Uterus (tissue), 2 donors: ENCODE results near the gene NES.

Experiments
- POLR2A ChIP-seq, 2 donors: fragments of 450-650 bp; IDR thresholded peaks; one replicate each; pipeline ENCODE4 v1.6.1; 2016; ENCODE audit warnings: antibody characterized with exemption in 2 of 2, mild to moderate bottlenecking in 1 of 2, moderate library complexity in 1 of 2
- TF ChIP-seq, protein P1 (sequence below), 4 experiments: fragments of 200-600 bp in 2 of 4; fragments of 450-650 bp in 2 of 4; sonication (generic) in 2 of 4; IDR thresholded peaks; one replicate each; pipeline ENCODE4 v1.5.1; 2016 to 2019; ENCODE audit warnings: antibody characterized with exemption in 4 of 4, mild to moderate bottlenecking in 2 of 4, moderate library complexity in 1 of 4

GRCh38 chr1:156654700-156655099, 22.5 kb downstream of the NES start:
- TF ChIP-seq, protein P1, sequence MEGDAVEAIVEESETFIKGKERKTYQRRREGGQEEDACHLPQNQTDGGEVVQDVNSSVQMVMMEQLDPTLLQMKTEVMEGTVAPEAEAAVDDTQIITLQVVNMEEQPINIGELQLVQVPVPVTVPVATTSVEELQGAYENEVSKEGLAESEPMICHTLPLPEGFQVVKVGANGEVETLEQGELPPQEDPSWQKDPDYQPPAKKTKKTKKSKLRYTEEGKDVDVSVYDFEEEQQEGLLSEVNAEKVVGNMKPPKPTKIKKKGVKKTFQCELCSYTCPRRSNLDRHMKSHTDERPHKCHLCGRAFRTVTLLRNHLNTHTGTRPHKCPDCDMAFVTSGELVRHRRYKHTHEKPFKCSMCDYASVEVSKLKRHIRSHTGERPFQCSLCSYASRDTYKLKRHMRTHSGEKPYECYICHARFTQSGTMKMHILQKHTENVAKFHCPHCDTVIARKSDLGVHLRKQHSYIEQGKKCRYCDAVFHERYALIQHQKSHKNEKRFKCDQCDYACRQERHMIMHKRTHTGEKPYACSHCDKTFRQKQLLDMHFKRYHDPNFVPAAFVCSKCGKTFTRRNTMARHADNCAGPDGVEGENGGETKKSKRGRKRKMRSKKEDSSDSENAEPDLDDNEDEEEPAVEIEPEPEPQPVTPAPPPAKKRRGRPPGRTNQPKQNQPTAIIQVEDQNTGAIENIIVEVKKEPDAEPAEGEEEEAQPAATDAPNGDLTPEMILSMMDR (IDR thresholded peaks at IDR 0.05), result no peak
- no peak for TF ChIP-seq POLR2A (IDR thresholded peaks at IDR 0.05)
